Kidney (tissue), 14 donors: ENCODE data around the gene ALOX12B. TPM values are rescaled to one million over a fixed set of nuclear protein-coding genes. Genes with fewer than 3 reads are reported as not detected.

Experiments
- DNase-seq, 5 donors: peaks; one replicate each; pipeline ENCODE4 v3.0.0-alpha.2; 2013 to 2020
- FAIRE-seq: peaks from 2 replicates; lab custom pipeline; 2012; peaks lifted over from hg19 to GRCh38; lab: Jason Lieb, UNC
- H3K27ac ChIP-seq, 2 donors: one replicate each; pipeline ENCODE4 v1.7.0; 2013; ENCODE audit warnings: low read depth in 2 of 2, low read length in 2 of 2, inconsistent platforms in 1 of 2
- H3K27me3 ChIP-seq: one replicate; pipeline ENCODE4 v1.7.1; 2013; ENCODE audit warnings: low read length, inconsistent platforms; ENCODE audit not compliant: control insufficient read depth, insufficient read depth
- H3K36me3 ChIP-seq, 3 donors: one replicate each; pipeline versions ENCODE4 v1.7.0 to v1.7.1; 2013; ENCODE audit warnings: low read length in 3 of 3, control low read depth in 1 of 3, inconsistent platforms in 1 of 3; ENCODE audit not compliant: insufficient read depth in 3 of 3, control insufficient read depth in 2 of 3
- H3K4me1 ChIP-seq, 3 donors: one replicate each; pipeline versions ENCODE4 v1.7.0 to v1.7.1; 2013; ENCODE audit warnings: low read length in 3 of 3, inconsistent platforms in 1 of 3, low read depth in 1 of 3; ENCODE audit not compliant: control insufficient read depth in 2 of 3, insufficient read depth in 2 of 3
- H3K4me3 ChIP-seq, 3 donors: one replicate each; pipeline versions ENCODE4 v1.7.0 to v1.8.1; 2013; ENCODE audit warnings: low read length in 3 of 3, control low read depth in 1 of 3, inconsistent platforms in 1 of 3
- H3K9ac ChIP-seq, 3 donors: one replicate each; pipeline versions ENCODE4 v1.7.0 to v1.7.1; 2013; ENCODE audit warnings: low read length in 3 of 3, control low read depth in 1 of 3, inconsistent platforms in 1 of 3
- H3K9me3 ChIP-seq, 3 donors: one replicate each; pipeline versions ENCODE4 v1.7.0 to v1.7.1; 2013; ENCODE audit warnings: low read length in 3 of 3, control low read depth in 1 of 3, inconsistent platforms in 1 of 3; ENCODE audit not compliant: control insufficient read depth in 2 of 3, insufficient read depth in 1 of 3
- intact Hi-C: fragments of 100-400 bp; cut with DNase I; formaldehyde crosslinking; loops from one replicate; pipeline ENCODE4 v1.11.1; 2022
- polyA plus RNA-seq: library from polyadenylated mRNA; stranded (reverse); fragments of 350-450 nt; fragmentation: Illumina TruSeq; extraction: RNeasy Lipid Tissue Mini Kit (QIAGEN cat#74804); gene quantifications from one replicate; pipeline ENCODE4 v1.2.3, GENCODE V29; 2014; ENCODE audit warnings: low read depth, low replicate concordance; ENCODE audit not compliant: insufficient read depth
- total RNA-seq: library from RNA; stranded (reverse); fragmentation: NEBNext Ultra II Directional; extraction: Animal tissue kit (Norgen Biotek cat#: 25700); gene quantifications from one replicate; pipeline ENCODE4 v1.2.1, GENCODE V29; 2021
- TF ChIP-seq, protein P1 (sequence below): IDR thresholded peaks from 3 replicates; pipeline ENCODE4 v1.5.1; 2012; ENCODE audit warnings: mild to moderate bottlenecking, moderate library complexity, borderline replicate concordance; ENCODE audit not compliant: insufficient read depth; ENCODE audit errors: extremely low read depth
- donor health status: control.
- donor health status: control.
- donor health status: control.
- donor health status: control.
- donor health status: control.
- donor health status: DM: yes; HTN: yes; CAD: no.
- donor health status: Normal renal cell carcinoma (clear cell type).

The ALOX12B gene
- total and polyA plus RNA-seq, 2 donors from 2014 or later: not detected

DNA sequence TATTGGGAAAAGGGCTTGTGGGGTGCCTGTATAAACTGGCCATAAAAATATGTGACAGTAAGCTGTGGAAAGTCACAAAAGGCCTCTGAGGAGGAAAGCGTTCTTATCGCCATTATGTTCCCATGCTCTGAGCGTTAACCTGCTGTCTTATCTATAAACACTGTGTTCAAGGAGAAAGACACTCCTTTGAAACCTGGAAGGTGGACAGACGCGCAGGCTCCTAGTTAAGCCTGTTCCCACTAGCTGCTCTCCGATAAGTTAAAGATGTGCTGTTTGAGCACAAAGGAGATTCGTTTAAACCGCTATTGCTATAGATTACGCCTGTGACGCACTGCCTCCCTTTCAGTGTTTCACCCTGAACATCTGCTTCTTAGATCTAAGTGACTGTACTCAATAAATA is 5.2 kb downstream of the ALOX12B start:
- peaks cover 0 to 7% (median 0%) of the 10 kb centered on the region in 3 donors for H3K4me1 ChIP-seq
- intact Hi-C loops: no loop called here
- no peak for DNase-seq
- no peaks in the 10 kb centered on the region for H3K36me3 ChIP-seq
- H3K9ac ChIP-seq: no peak overlapping the region
- peaks cover 9% of the 10 kb centered on the region for H3K27me3 ChIP-seq
- FAIRE-seq: no peak
- TF ChIP-seq, protein P1, sequence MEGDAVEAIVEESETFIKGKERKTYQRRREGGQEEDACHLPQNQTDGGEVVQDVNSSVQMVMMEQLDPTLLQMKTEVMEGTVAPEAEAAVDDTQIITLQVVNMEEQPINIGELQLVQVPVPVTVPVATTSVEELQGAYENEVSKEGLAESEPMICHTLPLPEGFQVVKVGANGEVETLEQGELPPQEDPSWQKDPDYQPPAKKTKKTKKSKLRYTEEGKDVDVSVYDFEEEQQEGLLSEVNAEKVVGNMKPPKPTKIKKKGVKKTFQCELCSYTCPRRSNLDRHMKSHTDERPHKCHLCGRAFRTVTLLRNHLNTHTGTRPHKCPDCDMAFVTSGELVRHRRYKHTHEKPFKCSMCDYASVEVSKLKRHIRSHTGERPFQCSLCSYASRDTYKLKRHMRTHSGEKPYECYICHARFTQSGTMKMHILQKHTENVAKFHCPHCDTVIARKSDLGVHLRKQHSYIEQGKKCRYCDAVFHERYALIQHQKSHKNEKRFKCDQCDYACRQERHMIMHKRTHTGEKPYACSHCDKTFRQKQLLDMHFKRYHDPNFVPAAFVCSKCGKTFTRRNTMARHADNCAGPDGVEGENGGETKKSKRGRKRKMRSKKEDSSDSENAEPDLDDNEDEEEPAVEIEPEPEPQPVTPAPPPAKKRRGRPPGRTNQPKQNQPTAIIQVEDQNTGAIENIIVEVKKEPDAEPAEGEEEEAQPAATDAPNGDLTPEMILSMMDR: no peak
- H3K4me3 ChIP-seq: no peak overlapping the region
- H3K9me3 ChIP-seq: no peaks in the 10 kb centered on the region
- H3K27ac ChIP-seq: no peak overlapping the region

DNA sequence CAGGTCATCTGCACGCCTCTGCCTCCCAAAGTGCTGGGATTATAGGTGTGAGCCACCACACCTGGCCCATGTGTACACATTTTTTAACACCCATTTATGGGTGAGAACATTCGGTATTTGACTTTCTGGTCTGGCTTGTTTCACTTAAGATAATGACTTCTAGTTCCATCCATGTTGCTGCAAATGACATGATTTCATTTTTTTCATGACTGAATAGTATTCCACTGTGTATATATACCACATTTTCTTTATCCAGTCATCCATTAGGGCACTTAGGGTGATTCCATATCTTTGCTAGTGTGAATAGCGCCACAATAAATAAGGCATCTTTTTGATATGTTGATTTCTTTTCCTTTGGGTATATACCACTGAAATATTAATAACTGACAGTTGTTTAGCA is 5.6 kb downstream of the ALOX12B start:
- intact Hi-C loops: no loop called here
- no peak for FAIRE-seq
- TF ChIP-seq, protein P1: no peak
- no peak overlapping the region for H3K9ac ChIP-seq
- H3K27ac ChIP-seq: no peak overlapping the region
- H3K4me1 ChIP-seq: peaks cover 0 to 7% (median 0%) of the 10 kb centered on the region in 3 donors
- no peaks in the 10 kb centered on the region for H3K9me3 ChIP-seq
- no peaks in the 10 kb centered on the region for H3K36me3 ChIP-seq
- DNase-seq: no peak
- no peak overlapping the region for H3K4me3 ChIP-seq
- peaks cover 9% of the 10 kb centered on the region for H3K27me3 ChIP-seq

DNA sequence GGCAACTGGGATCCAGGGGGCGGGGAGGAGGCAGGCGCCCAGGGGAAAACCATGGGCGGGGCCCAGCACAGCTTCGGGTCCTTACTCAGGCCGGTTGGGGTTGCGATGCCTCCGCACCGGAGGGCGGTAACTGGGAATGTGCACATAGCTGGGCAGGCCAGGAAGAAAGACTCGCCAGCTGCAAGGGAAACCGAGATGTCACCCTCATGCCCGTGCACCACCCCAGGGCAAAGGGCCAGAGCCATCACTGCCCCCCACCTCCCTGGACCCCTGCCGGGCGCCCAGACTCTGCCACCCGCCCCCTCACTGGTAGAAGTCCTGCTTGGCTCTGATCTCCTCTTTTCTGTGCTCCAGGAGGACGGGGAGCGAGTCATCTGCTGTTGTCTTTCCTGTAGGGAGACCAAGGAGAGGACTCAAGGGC is 6.7 kb downstream of the ALOX12B start:
- H3K27me3 ChIP-seq: peaks cover 9% of the 10 kb centered on the region
- peaks cover 0 to 7% (median 0%) of the 10 kb centered on the region in 3 donors for H3K4me1 ChIP-seq
- intact Hi-C loops: no loop called here
- no peak overlapping the region for H3K4me3 ChIP-seq
- H3K9ac ChIP-seq: no peak overlapping the region
- H3K36me3 ChIP-seq: no peaks in the 10 kb centered on the region
- TF ChIP-seq, protein P1: no peak
- peak in 1 of 5 donors; percentile 69 for DNase-seq
- FAIRE-seq: no peak
- H3K27ac ChIP-seq: no peak overlapping the region
- H3K9me3 ChIP-seq: no peaks in the 10 kb centered on the region
